Activated effector memory CD4-positive, alpha-beta T cell treated with anti-CD3 and anti-CD28 coated beads, Interleukin-2, amount 50 U/mL, for 16 hours (primary cell): Measurements from ENCODE around the gene PLCL2.

ENCODE experiments used
- DNase-seq: peaks from one replicate; pipeline ENCODE4 v3.0.0-alpha.2; 2020

PLCL2 gene

DNA sequence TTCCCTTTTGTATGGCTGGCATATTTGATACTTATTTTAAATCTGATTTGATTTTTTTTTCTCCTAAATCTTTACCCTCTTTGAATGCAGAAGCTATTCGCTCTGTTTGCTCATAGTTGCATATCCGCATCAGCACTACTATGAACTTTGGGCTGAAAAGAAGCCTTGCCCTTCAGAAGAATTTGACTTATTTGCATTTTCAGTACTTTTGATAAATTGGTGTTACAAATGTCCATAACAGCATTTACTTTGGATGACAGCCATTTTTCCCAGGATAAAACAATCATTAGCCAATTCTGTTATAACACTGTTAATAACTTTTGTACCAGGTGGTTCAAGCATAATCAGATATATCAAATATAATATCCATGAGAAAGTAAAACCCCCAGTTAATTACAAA lies 129.5 kb downstream of the PLCL2 start:
- no peak for DNase-seq

DNA sequence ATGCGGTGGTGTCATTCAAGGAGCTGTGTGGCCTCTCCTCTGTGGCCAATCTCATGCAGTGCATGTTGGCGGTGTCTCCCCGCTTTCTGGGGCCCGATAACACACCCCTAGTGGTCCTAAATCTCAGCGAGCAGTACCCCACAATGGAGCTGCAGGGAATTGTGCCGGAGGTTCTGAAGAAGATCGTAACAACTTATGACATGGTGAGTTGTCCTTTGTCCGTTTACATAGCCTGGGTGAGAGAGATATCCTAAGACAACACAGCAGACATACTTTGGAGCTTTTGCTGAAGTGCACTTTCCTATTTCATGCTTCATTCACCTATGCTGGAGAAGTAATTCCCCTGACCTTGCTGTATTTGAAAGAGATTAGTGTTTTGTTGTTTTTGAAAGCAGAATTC lies 130.0 kb downstream of the PLCL2 start:
- no peak for DNase-seq

DNA sequence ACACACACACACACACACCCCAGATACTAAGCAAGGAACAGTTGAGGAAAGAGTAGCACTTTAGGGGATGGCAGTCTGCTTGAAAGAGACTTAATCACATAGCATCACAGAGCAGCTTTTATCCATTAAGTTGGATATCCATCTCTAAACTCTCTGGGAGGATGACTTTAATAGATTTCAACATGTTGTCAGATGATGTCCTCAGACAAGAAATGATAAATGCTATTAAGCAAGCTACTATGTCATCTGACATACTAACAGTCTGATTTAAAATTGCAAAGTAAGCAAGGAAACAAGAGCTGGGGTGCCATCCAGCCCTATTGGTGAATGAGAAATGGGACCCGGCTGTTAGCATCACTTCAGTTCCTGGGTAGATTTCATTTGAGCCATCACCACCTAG lies 136.9 kb downstream of the PLCL2 start:
- DNase-seq, result no peak

DNA sequence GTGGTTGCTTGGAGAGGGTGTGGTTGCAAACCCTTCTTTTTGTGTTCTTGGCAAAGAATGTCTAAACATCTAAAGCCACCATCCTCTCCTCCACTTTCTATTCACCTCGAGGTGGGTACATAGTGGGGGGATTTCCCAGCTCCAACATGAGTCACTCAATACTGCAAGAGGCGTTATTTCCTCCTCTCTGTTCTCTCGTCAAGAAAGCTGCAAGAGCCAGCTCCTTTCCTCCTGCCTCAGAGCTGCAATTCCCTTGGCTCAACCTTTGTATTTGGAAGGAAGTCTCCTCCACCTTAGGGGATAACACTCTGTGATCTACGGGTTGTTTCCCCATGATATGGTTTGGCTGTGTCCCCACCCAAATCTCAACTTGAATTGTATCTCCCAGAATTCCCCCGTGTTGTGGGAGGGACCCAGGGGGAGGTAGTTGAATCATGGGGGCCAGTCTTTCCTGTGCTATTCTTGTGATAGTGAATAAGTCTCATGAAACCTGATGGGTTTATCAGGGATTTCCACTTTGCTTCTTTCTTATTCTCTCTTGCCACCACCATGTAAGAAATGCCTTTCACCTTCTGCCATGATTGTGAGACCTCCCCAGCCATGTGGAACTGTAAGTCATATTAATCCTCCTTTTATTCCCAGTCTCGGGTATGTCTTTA lies 138.4 kb downstream of the PLCL2 start:
- peak; percentile 74 for DNase-seq

DNA sequence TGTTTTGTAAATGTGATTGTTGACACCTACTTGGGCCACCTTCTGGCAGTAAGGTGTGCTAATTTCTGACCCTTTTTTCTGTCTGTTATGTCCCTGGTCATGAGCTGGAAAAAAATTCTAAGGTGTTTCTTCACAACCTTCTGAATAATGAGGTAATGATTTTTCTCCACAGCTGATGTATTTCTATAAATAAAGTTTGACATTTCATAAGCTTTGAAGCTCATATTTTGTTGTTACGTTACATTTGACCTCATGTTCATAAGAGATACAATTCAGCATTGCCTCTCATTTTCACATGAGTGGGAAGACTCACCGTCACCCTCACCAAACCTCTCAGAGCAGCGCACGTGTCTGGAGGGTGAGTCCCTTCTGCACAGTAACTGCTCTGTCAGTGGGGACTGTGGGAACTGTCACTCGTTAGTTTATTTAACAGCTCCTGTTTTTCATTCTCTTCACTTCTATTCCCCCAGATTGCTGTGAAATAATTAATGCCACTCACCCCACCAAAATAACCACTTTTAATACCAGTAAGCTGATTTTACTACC lies 140.9 kb downstream of the PLCL2 start:
- DNase-seq, result peak; percentile 66

DNA sequence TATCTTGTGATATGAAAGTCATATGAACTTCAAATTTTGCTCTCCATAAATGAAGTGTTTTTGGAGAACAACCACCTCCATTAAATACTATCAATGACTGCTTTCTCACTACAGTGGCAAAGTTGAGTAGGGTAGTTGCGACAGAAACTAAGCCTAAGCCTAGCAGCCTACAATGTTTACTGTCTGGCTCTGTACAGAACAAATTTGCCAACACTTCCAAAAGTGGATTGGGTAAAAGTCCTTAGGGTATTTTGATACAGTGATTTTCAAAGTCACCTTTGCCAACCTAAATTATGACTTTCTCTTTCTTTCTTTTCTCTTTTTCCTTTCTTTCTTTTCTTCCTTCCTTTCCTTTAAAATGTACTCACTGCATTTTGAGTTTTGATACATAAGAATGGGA lies 142.6 kb downstream of the PLCL2 start:
- DNase-seq, result no peak

DNA sequence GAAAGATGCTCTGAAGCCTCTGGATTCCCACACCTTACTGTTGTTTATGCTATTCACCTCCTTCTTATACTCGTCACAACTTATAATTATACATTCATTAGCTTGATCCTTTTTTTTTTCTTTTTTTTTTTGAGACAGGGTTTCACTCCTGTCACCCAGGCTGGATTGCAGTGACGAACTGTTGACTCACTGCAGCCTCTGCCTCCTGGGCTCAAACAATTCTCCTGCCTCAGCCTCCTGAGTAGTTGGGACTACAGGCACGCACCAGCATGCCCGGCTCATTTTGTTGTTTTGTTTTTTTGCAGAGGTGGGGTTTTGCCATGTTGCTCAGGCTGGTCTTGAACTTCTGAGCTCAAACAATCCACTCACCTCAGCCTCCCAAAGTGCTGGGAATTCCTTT lies 143.6 kb downstream of the PLCL2 start:
- DNase-seq, result no peak

DNA sequence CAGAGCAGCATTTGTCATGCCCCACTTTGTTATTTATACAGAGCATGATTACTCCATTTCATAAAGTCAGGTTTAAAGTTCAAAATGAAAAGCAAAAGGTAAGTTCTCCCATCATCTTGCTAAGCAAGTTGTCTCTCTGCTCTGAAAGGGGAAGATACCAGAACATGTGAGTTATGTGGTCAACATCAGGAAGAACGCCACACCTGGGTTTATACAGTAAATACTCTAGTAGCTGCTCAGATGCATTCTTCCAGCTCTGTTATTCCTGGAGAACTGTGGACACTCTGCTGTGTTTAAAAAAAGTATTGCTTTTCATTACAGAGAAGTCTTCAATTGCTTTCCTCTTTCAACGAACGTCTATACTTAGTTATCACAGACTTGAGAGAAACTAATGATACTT lies 145.7 kb downstream of the PLCL2 start:
- DNase-seq, result no peak

DNA sequence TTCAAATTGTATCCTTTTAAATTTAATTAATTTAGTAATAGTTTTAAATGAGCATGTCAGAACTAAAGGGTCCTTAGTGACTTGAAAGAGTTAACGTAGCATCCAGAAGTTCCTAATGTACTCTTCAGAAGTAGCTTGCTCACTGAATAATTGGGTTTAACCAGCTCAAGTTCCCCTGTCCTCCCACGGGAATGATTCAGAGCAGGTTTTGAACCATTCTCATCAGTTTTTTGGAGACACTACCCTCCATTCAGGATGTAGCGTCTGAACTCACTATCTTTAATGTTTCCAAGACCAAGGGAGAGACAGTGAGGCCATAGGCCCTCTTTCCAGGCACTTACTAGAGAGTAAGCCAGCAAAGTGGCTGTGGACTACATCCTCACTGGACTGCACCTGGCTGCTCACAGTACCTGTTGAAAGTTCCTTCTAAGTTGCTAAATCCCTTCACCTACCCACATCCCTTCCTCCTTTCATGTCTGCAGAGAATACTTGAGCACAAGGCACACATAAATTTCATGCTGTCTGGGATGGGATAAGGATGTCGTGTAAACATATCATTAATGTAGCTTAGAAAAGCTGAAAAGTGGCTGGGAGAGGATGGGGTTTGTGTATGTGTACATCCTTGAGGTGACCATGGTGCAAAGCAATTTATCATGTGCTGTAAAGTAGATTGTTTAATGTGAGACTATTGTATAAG lies 146.3 kb downstream of the PLCL2 start:
- no peak for DNase-seq

DNA sequence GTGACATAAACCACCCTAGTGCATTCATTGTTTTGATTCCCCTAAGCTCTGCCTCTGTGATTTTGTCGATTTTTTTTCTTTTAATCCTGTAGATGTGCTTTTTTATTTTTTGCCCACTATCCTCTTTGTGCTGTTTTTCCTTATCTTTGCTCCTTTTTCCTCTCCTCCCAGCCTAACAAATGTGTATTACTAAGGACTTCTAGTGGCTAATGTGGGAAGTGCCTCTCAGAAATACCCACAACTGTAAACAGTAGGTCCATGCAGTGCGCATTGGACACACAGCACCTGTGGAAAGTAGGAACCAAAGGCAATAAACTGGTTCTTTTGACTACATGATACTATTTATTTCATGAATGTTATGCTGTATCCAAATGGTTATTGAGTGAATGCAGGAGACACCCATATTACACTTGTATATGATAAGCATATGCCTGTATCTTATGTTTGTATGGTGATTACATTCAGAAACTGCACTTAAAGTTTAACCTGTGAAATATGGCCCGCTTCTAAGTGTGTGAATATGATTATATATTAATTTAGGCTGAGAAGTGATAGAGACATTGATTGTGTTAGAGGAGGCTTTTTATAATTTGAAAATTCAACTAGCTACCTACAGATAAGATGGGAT lies 147.8 kb downstream of the PLCL2 start:
- no peak for DNase-seq

DNA sequence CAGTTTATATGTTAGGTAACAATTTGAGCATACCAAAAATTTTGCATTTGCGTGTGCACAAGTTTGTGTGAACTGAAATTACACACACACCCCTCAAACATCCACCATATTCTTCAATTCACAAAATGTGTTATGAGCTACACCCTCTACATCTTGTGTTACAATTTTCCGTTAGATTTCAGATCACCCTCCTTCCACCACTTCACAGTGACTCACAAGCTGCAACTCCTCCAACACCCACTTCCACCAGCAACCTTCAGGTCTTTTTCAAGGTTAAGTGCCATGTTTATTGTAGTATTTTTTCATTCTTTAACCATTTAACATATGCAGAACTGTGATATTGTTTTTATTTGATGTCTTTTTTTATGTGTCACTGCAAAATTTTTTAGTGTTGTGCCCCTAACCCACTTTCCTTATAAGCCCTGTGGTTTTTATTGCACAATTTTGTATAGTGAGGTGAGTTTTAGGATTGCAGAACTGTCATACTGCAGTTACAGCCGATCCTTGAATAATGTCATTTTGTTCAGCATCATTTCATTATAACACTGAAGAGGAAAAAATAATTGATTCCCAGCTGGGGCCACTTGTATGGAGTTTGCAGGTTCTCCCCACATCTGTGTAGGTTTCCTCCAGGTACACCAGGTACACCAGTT lies 148.9 kb downstream of the PLCL2 start:
- no peak for DNase-seq

DNA sequence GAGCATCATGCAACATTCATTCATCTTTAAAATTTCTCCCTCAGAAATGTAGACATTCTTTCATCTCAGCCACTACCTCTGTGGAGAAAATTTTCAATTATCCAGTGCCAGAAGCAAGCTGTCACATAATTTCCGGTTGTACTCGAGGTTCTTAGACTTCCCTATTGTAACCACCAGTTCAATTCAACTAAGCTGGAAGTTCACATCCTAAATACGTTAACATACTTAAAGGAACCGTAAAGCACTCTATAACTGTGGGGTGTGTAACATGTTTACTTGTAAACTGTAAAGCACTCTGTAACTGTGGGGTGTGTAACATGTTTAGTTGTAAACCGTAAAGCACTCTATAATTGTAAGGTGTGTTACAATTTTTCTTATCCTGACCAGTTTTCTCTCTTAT lies 150.3 kb downstream of the PLCL2 start:
- DNase-seq, result no peak

DNA sequence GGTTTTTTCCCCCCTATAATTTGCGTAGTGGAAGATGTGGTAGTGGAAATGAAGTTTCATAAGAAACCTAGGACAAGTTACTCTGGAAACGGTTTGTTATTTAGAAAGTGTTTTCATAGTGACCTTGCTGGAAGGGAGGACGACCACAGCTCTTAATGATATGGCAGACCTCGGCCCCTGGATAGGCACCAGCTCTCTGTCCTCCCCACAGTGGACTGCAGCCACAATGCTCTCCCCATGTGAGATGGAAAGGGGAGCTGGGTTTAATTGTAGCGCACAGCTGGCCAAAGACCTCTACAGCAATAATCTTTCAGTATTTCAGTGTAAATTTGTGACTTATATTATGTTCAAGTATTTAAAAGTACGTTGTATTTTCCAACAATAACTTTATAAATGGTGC lies 151.2 kb downstream of the PLCL2 start:
- DNase-seq, result no peak

DNA sequence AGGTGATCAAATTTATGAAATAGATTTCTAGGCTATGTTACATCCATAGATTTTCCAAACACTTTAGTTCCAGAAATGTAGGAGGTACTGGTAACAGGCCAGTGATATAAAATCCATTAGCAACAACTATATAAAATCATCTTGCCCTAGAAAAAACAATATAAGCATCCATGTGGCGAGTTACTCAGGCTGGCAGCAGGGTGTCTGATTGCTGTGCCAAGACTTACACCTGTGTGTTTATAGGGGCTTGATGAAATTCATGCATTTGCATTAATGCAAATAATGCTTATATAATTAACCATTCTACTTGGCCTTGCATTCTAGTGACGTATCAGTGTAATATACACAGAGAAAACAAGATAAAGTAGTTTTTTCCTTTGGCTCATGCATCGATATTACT lies 153.4 kb downstream of the PLCL2 start:
- no peak for DNase-seq

DNA sequence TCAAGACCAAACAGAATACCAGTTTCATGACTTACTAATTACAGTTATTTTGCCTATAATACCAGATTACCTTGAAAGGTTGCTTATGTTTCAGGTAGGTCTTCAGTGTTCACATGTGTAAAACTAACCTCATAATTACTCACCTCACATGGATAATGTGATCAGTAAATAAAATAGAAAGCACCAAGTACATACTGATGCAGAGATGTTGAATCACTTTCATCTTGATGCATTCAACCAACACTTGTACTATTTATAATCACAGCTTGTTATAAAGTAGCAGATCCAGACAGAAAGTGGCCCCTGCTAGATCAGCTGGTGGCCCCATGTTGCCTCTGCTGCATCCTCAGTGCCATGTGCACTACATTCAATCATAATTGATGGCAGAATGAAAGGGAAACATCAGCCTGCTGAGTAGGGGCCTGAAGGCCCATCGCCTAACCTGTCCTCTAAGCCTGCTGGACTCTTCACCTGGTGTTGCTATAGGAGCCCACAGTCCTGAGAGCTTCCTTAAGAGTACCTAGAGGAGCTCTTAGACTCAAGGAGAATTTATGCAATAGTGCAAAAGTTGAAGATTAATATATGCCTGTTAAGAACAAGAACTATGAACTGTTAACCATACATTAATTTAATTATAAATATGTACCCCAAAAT lies 154.3 kb downstream of the PLCL2 start:
- DNase-seq, result no peak

DNA sequence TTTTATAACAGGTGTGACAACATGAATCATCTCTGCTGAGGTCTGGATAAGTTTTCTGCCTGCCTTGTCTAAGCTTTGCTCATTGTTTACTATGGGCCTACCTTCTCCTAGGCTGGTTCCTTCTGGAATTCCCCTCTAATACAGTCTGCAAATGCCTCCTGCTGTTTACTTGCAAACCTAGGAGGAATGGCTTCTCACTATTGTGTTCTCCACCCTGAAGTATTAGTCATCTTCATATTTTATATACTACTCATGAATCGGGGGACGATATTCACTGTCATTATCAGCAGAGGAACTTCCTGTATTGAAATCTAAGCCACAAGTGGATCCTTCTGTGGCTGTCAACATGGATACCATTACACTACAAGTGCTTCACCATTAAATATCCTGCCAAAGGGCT lies 154.8 kb downstream of the PLCL2 start:
- no peak for DNase-seq

DNA sequence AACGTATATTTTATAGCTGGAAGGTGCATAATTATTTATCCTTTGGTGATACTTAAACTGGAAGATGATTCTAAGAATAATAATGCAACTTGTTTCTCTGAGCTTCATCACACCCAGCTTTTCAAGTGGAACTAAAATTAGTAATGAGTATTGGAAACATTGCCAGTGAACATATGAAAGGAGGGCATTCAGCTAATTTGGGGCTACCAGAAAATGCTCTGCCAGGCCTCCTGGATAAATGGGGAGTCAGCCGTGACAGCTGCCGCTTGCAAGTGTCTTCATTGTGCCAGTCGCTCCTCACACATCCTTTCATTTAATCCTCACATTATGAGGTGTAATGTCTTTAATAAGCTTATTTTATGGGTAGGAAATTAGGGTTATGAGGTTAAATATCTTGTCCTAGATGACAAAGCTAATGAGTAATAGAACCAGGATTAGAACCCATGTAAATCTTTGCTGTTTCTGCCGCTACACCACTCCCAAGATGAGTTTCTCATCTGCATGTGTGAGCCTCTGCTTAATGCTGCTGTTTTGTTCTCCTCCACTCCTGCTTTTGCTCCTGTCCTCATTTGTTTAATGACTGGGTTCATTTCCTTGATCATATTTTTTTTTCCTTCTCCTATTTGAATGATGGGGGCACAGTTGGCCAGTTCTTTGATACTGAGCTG lies 155.7 kb downstream of the PLCL2 start:
- no peak for DNase-seq

DNA sequence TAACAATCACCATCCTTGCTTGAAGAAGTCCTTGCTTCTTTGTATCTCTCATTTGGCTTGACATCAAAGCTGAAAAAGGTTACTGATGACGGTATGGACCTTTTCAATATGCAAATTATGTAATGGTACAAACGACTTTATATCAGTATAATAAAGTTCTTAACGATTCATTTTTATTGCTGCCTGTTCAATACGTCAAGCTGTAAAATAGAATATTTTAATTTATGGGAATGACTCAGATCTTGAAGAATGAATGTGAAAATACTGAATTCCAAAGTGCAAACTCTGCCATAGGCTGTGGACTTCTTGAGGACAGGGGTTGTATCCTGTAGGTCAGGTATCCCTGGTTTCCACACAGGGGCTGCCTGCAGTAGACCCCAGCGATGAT lies 156.2 kb downstream of the PLCL2 start:
- DNase-seq, result no peak

DNA sequence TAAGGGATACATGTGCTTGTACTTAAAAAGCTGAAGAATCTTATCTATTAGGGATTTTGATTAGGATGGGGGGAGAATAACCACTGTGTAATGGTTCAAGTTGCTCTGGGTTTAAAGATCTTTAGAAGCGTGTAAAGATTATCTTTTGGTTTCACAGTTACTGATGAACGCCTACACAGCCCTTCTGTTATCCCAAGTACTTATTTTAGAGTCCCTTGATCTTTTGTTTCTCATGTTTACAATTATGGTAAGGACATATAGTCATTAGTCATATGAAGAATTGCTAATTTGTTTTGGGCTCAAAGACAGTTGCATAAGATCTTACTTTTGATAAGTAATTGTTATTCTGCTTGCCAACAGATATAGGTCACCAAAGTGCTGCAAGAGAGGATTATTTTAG lies 160.1 kb downstream of the PLCL2 start:
- DNase-seq, result no peak

DNA sequence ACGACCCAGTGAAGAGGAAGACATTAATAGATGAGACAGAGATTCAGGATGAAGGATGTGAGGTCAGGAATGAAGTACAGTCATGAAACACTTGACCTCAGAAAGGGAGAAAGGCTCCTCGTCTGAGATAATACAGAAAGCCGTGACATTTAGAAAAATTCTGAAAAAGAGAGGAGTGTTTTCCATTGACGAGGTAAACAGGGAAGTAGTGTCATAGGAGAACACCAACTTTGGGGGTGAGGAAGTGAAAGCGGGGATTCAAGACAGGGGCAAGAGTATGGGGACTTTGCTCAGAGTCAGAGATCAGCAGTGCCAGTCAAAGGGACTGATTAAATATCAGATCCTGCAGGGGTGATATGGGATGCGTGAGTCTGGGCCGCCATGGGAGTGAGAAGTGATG lies 160.9 kb downstream of the PLCL2 start:
- DNase-seq, result no peak

DNA sequence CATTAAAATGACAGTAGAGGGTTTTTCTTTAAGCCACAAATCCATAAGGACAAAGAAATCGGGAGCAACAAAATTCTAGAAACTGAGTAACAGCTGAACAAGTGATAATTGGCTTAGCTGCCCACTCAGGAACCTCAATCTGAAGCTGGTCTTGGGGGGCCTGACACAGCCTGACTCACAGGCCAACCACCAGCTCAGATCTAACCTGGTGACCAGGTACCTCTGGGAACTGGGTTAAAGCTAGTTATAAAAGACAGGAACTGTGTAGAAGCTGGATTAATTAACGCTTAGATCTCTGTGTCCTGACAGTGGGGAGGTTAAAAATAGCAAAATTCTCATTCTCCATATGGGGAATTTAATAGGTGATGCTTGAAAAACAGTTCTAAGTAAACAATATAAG lies 161.9 kb downstream of the PLCL2 start:
- DNase-seq, result no peak

DNA sequence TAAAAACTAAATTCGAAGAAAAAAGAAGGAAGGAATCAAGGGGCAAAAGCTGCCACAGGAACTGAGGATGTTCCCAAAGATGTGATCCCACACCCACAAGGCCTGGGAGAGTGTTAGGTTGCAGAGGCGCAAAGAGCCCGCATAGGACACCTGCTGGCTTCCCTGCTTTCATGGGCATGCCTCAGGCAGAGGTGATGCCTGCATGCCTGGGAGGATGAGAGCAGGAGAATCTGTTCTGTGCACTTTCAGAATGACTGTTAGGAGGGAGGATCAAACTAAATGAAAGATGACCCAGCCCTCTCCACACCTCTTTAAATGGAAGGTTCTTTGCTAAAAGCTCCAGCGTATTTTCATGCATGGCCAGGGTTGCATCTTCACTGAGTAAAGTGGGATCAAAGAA lies 162.4 kb downstream of the PLCL2 start:
- no peak for DNase-seq

DNA sequence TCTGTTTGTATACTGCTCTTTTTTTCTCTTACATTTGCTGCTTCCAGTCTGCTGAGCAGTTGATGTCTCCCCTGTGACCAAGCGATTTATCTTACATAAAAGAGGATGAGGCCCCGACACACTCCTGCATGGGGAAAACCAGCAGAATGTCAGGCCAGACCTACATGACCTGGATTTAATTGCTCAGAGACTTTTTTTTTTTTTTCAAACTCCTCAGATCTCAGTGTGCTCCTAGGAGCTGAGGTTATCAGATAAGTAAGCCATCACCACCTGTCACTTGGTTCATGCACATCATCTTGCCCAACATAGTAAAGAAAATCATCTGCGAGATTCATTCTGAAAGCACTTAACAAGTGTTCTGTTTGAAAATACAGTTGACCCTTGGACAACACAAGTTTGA lies 163.1 kb downstream of the PLCL2 start:
- no peak for DNase-seq
